HG02870 (cell line): ENCODE measurements around the gene OR2AJ1.

Experiments
- ATAC-seq: cut with Tn5 transposase; IDR thresholded peaks from one replicate; pipeline ENCODE4 v1.9.1; 2021; ENCODE audit warnings: mild to moderate bottlenecking, moderate library complexity; ENCODE audit not compliant: unreplicated experiment

The OR2AJ1 gene

DNA sequence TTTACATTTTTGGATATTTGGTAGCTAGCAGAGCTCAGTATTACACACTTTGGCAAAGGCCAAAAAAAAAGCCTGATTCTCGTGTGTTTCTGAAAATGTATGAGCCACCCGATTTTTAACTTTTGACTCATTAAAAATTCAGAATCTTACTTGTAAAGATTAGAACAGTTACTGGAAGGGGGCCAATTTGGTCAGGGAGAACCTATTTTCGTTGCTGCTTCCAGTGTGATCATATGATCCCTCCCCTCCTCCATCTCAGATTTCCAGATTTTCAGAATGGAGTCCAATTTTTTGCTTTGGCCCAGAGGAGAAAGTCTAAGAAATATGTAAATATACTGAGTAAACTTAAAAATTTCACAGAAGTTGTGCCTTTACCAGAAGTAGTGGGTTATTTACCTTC lies 37.1 kb downstream of the OR2AJ1 start:
- no peak for ATAC-seq

- ATAC-seq: no peak
Measured at GRCh38 chr1:247962911-247963588, 38.4 kb downstream of the OR2AJ1 start.

DNA sequence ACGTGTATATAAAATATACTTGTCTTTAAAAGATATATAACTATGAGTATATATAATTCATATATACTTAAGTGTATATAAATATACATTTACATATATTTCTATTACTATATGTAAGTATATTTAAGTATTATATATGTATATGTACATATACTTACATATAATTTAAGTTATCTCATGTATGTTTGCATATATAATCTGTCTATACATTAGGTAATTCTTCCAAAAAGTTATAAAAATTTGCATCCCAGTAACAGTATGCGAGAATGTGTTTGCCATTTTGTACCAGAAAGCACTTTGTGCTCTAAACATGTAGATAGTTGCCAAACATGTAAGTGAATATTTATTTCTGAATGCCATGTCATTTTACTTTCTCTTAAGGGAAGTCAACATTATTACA lies 40.2 kb downstream of the OR2AJ1 start, which contains the start of gene OR2AK2:
OR2AK2 (plus strand) TSS at position 301 of the 400 bp plus-strand sequence. CDS start 144 bp downstream, outside the sequence.
- ATAC-seq: no peak

DNA sequence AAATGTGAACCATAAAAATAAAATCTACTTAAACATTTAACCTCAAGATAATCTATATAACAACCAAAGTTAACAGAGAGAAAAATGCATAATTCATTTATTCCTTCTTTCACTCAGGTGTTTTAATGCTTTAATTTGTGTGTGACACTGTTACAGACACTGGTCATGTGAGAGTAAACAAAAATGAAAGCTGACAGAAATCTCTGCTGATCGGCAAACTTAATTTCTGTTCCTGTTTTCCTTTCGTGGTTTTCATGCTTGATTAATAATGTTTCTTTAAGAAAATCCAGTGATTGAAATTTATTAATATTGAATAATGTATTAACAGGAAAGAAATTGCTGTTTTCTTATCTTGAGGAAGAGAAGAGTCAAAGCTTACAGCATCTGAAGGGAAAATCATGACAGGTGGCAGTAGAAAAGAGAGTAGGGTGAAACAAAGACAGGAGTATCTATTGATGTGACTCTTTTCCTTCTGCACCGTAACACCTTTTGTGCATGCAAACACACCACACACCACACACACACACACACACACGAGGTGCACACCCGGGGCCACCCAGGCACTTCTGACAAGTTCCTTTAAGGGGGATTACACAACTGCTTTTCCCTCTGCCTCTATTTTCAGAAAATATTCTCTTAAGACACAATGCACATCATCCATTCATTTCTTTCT lies 42.0 kb downstream of the OR2AJ1 start:
- ATAC-seq: peak; percentile 86
